Sigmoid colon (tissue), 7 donors: ENCODE results near the gene NT5DC4. TPM values are rescaled to one million over a fixed set of nuclear protein-coding genes. Genes with fewer than 3 reads are reported as not detected.
A peak's percentile ranks its signal among the peaks of the same experiment; 100 is the strongest.

Experiments
- DNase-seq: peaks from one replicate; pipeline ENCODE4 v3.0.0-alpha.2; 2019
- H3K27ac ChIP-seq, 4 donors: fragments of 200-600 bp; sonication (generic); one replicate each; pipeline ENCODE4 v1.5.1; 2016 to 2019; ENCODE audit warnings: mild to moderate bottlenecking in 1 of 4
- H3K27me3 ChIP-seq, 3 donors: fragments of 200-600 bp; sonication (generic); one replicate each; pipeline ENCODE4 v1.5.1; 2019; ENCODE audit warnings: mild to moderate bottlenecking in 1 of 3
- H3K36me3 ChIP-seq, 4 donors: fragments of 200-600 bp; sonication (generic); one replicate each; pipeline ENCODE4 v1.5.1; 2016 to 2019
- H3K4me1 ChIP-seq, 4 donors: fragments of 200-600 bp; sonication (generic); one replicate each; pipeline ENCODE4 v1.5.1; 2017 to 2019
- H3K4me3 ChIP-seq, 4 donors: fragments of 200-600 bp; sonication (generic); one replicate each; pipeline ENCODE4 v1.5.1; 2017 to 2019; ENCODE audit warnings: mild to moderate bottlenecking in 2 of 4, moderate library complexity in 1 of 4
- H3K9me3 ChIP-seq, 4 donors: fragments of 200-600 bp in 3 of 4; sonication (generic) in 3 of 4; one replicate each; pipeline versions ENCODE4 v1.5.1 to v1.6.1; 2013 to 2019
- EP300 ChIP-seq, 4 donors: sonication (generic); formaldehyde crosslinking; IDR thresholded peaks; one replicate each; pipeline ENCODE4 v1.6.1; 2017; ENCODE audit warnings: antibody characterized with exemption in 4 of 4
- POLR2A ChIP-seq, 2 donors: fragments of 450-650 bp; IDR thresholded peaks; one replicate each; pipeline ENCODE4 v1.6.1; 2016; ENCODE audit warnings: antibody characterized with exemption in 2 of 2, mild to moderate bottlenecking in 2 of 2, moderate library complexity in 2 of 2
- POLR2AphosphoS5 ChIP-seq, 4 donors: sonication (generic); formaldehyde crosslinking; IDR thresholded peaks; one replicate each; pipeline ENCODE4 v1.6.1; 2017; ENCODE audit warnings: antibody characterized with exemption in 4 of 4
- WGBS, 2 donors: extraction: QIAGEN DNeasy Blood & Tissue Kit; methylation state at CpG; one replicate each; pipeline ENCODE4 v1.1.7; 2013; 5-methylcytosine and 5-hydroxymethylcytosine counted together
- intact Hi-C: fragments of 100-400 bp; cut with DNase I; formaldehyde crosslinking; loops from one replicate; pipeline ENCODE4 v1.15.1; 2023
- polyA plus RNA-seq, 3 donors: library from polyadenylated mRNA; stranded (reverse); fragments of 200-250 nt; gene quantifications; one replicate each; pipeline ENCODE4 v1.2.3, GENCODE V29; 2013
- total RNA-seq, 4 donors: library from RNA; depleted of rRNA; stranded (reverse); fragments of >200 nt; gene quantifications; one replicate each; pipeline ENCODE4 v1.1.0, GENCODE V29; 2016
- TF ChIP-seq, protein P1 (sequence below), 4 experiments: fragments of 450-650 bp in 3 of 4; fragments of 200-600 bp in 1 of 4; IDR thresholded peaks; one replicate each; pipeline ENCODE4 v1.5.1; 2016 to 2019; ENCODE audit warnings: antibody characterized with exemption in 4 of 4, mild to moderate bottlenecking in 3 of 4, moderate library complexity in 2 of 4
- donor health status: healthy with polysubstance abuse.
- donor health status: Bipolar disorder and iron deficiency.
- donor health status: healthy.

NT5DC4 gene
- total RNA-seq (not detected), polyA plus RNA-seq (under 1 TPM in 1 of 3 donors, not detected in 2; 0.89 TPM)

DNA sequence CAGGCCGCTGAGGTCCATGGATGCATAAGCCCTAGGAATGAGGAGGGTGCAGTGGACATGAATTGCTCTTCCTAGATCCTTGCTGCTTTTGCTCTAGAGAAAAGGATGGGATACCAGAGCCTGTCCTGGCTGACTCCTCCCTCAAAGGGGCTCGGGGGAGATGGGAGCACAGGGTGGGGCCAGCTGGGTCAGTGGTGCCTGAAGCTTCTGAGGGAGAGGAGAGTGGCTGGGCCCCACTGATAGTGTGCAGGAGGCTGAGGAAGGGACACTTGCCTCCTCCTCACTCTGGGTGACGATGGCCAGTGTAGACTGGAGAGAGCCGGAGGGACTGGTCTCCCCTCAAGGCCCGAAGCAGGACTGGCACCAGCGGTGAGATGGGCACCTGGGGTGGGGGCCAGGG is at the start of gene NT5DC4:
TSS of gene NT5DC4 (plus strand) at position 236 of the 400 bp plus-strand sequence. CDS start at position 296, 60 bp downstream.
- 73 to 93% methylated on average over 6 of the region's 6 CpGs for WGBS, 2 donors
- Histone ChIP-seq H3K27me3 (no peaks in the 10 kb centered on the region), H3K4me3 (no peak within 1 kb of the TSS), H3K9me3 (no peaks in the 10 kb centered on the region), H3K4me1 (no peaks in the 10 kb centered on the region), H3K27ac (no peak within 1 kb of the TSS), H3K36me3 (no peaks in the 10 kb centered on the region)
- no peak for TF ChIP-seq POLR2A (IDR thresholded peaks at IDR 0.05)
- no peak for TF ChIP-seq POLR2AphosphoS5 (IDR thresholded peaks at IDR 0.05)
- TF ChIP-seq, protein P1, sequence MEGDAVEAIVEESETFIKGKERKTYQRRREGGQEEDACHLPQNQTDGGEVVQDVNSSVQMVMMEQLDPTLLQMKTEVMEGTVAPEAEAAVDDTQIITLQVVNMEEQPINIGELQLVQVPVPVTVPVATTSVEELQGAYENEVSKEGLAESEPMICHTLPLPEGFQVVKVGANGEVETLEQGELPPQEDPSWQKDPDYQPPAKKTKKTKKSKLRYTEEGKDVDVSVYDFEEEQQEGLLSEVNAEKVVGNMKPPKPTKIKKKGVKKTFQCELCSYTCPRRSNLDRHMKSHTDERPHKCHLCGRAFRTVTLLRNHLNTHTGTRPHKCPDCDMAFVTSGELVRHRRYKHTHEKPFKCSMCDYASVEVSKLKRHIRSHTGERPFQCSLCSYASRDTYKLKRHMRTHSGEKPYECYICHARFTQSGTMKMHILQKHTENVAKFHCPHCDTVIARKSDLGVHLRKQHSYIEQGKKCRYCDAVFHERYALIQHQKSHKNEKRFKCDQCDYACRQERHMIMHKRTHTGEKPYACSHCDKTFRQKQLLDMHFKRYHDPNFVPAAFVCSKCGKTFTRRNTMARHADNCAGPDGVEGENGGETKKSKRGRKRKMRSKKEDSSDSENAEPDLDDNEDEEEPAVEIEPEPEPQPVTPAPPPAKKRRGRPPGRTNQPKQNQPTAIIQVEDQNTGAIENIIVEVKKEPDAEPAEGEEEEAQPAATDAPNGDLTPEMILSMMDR (IDR thresholded peaks at IDR 0.05): no peak
- intact Hi-C loops: no loop called here
- no peak for DNase-seq

DNA sequence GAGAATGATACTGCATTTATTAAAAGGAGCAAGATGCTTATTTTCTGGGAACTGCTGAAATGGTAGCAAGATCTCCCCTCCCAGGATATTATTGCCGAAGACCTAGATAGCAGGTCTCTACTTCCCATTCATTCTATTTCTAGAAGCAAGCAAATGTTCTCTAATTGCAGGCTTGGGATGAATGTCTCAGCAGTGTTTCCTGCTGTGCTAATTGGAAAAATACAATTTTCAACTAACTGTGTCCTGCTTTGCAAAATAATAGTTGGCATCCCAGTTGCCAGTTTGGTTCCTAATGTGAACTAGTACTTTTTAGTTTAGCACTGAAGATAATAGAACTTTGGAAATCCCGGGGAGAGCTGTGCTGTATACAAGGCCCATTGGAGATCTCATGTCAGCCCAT is 49.0 kb upstream of the NT5DC4 start:
- H3K27ac ChIP-seq: no peak overlapping the region
- intact Hi-C loops: no loop called here
- DNase-seq: no peak
- no peak overlapping the region for H3K4me3 ChIP-seq
- H3K4me1 ChIP-seq: no peaks in the 10 kb centered on the region
- 85 to 92% methylated on average over 2 of the region's 2 CpGs for WGBS, 2 donors
- H3K27me3 ChIP-seq: no peaks in the 10 kb centered on the region
- no peak for TF ChIP-seq EP300 (IDR thresholded peaks at IDR 0.05)
- TF ChIP-seq POLR2A (IDR thresholded peaks at IDR 0.05): no peak
- TF ChIP-seq POLR2AphosphoS5 (IDR thresholded peaks at IDR 0.05): no peak
- TF ChIP-seq, protein P1 (IDR thresholded peaks at IDR 0.05): no peak
- no peaks in the 10 kb centered on the region for H3K9me3 ChIP-seq
- H3K36me3 ChIP-seq: no peaks in the 10 kb centered on the region

DNA sequence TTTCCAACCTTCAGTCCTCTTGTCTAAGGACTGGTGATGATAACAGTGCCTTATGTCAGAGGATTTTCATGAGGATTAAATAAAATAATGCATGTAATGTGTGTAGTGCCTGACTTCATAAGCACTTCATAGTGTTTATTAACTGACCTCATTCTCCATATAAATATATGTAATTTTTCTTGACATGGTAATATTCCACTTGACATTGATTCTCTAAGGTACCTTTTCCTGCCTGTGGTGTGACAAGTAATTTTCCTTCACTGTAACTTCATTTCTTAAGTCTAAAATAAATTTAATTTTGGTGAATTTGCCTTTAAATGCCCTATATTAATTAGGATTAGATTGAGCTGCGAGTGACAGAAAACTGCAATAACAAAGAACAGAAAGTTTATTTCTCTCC is 47.8 kb upstream of the NT5DC4 start:
- Histone ChIP-seq H3K27me3 (no peaks in the 10 kb centered on the region), H3K27ac (no peak overlapping the region), H3K4me3 (no peak overlapping the region), H3K9me3 (no peaks in the 10 kb centered on the region), H3K36me3 (no peaks in the 10 kb centered on the region), H3K4me1 (no peaks in the 10 kb centered on the region)
- intact Hi-C loops: no loop called here
- TF ChIP-seq, protein P1 (IDR thresholded peaks at IDR 0.05): no peak
- TF ChIP-seq EP300 (IDR thresholded peaks at IDR 0.05): no peak
- TF ChIP-seq POLR2A (IDR thresholded peaks at IDR 0.05): no peak
- no peak for TF ChIP-seq POLR2AphosphoS5 (IDR thresholded peaks at IDR 0.05)
- DNase-seq: no peak
- WGBS, 2 donors: 94 to 98% methylated on average over 1 of the region's 1 CpG

DNA sequence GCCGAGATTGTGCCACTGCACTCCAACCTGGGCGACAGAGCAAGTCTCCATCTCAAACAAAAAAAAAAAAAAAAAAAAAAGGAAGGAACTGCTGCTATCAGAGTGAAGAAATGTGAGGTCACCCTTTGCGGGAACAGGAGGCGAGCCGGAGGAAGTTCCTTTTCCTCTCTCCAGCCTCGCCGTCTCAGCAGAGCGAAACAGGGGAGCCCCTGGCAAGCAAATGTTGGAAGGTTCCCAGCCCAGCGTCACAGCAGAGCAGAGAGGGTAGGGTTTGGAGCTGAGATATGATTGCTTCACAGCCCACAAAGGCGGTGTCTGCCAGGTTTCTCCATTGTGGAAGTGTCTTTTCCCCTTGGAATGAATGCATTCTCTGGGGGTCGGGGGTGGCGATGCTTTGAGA is 46.6 kb upstream of the NT5DC4 start:
- no peak overlapping the region for H3K27ac ChIP-seq
- no peaks in the 10 kb centered on the region for H3K27me3 ChIP-seq
- TF ChIP-seq POLR2A (IDR thresholded peaks at IDR 0.05): no peak
- TF ChIP-seq EP300 (IDR thresholded peaks at IDR 0.05): no peak
- no peak for TF ChIP-seq POLR2AphosphoS5 (IDR thresholded peaks at IDR 0.05)
- TF ChIP-seq, protein P1 (IDR thresholded peaks at IDR 0.05): no peak
- no peak overlapping the region for H3K4me3 ChIP-seq
- no peaks in the 10 kb centered on the region for H3K4me1 ChIP-seq
- 51 to 91% methylated on average over 12 of the region's 12 CpGs for WGBS, 2 donors
- no peaks in the 10 kb centered on the region for H3K9me3 ChIP-seq
- H3K36me3 ChIP-seq: no peaks in the 10 kb centered on the region
- peak; percentile 82 for DNase-seq
- intact Hi-C loops: no loop called here

DNA sequence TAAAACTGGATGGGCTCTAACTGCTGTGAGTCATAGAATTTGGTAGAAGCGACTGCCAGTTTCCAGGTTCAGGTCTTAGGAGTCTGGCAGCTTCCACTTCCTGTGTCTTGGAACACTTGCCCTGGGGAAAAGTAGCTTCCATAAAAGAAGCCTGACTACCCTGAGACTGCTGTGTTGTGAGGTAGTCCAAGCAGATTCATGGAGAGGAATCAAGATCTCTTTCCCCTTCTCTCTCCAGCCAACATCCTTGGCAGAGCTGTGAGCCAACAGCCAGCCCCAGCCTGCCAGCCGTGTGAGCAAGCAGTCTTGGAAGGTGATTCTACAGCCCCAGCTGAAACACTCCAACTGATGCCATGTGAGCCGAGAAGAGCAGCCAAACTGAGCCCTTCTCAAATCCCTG is 41.3 kb upstream of the NT5DC4 start:
- WGBS, 2 donors: 77 to 81% methylated on average over 3 of the region's 3 CpGs
- intact Hi-C loops: no loop called here
- no peak for DNase-seq
- peaks cover 0 to 13% (median 5%) of the 10 kb centered on the region in 4 donors for H3K4me1 ChIP-seq
- no peaks in the 10 kb centered on the region for H3K36me3 ChIP-seq
- no peaks in the 10 kb centered on the region for H3K27me3 ChIP-seq
- TF ChIP-seq, protein P1 (IDR thresholded peaks at IDR 0.05): no peak
- TF ChIP-seq POLR2AphosphoS5 (IDR thresholded peaks at IDR 0.05): no peak
- no peak for TF ChIP-seq EP300 (IDR thresholded peaks at IDR 0.05)
- no peak for TF ChIP-seq POLR2A (IDR thresholded peaks at IDR 0.05)
- peak overlapping the region in 3 of 4 donors; percentile 34 to 60 (median 59) for H3K27ac ChIP-seq
- no peaks in the 10 kb centered on the region for H3K9me3 ChIP-seq
- no peak overlapping the region for H3K4me3 ChIP-seq
